Measurements from ENCODE around the gene PROSER3. TPM values are rescaled to one million over a fixed set of nuclear protein-coding genes. Genes with fewer than 3 reads are reported as not detected.

Gene PROSER3
- total RNA-seq, 1 donor from 2014 or later: 39.5 TPM

DNA sequence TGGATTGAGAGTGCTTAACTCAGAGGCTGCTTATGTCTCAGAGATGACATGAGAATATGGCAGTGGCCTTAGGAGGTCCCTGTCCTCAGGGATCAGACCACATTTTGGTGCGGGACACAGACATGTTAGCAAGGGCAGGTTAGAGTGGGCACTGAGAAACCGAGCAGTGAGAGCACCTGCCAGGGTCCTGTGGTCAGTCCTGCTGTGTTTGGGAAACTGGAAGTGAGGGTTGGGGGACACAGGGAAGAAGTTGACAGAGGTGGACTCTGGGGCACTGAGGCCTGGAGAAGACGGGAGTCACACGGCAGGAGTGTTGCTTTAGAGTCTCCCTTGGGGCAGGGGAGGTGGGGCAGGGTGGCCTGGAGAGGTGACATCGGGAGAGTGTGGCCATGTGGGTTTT, 23.1 kb upstream of the PROSER3 start:
- H3K27me3 Mint-ChIP-seq (ENCODE audit: insufficient read depth): no peaks in the 10 kb centered on the region
- DNase-seq (ENCODE audit: low spot score): no peak
- intact Hi-C loops (cut with micrococcal nuclease): no loop called here
- H3K4me1 Mint-ChIP-seq (ENCODE audit: low read depth): no peaks in the 10 kb centered on the region
- peaks cover 56% of the 10 kb centered on the region for H3K36me3 Mint-ChIP-seq (ENCODE audit: low read depth)
- H3K27ac Mint-ChIP-seq: no peak overlapping the region
- no peaks in the 10 kb centered on the region for H3K9me3 Mint-ChIP-seq
- H3K4me3 Mint-ChIP-seq: no peak overlapping the region

DNA sequence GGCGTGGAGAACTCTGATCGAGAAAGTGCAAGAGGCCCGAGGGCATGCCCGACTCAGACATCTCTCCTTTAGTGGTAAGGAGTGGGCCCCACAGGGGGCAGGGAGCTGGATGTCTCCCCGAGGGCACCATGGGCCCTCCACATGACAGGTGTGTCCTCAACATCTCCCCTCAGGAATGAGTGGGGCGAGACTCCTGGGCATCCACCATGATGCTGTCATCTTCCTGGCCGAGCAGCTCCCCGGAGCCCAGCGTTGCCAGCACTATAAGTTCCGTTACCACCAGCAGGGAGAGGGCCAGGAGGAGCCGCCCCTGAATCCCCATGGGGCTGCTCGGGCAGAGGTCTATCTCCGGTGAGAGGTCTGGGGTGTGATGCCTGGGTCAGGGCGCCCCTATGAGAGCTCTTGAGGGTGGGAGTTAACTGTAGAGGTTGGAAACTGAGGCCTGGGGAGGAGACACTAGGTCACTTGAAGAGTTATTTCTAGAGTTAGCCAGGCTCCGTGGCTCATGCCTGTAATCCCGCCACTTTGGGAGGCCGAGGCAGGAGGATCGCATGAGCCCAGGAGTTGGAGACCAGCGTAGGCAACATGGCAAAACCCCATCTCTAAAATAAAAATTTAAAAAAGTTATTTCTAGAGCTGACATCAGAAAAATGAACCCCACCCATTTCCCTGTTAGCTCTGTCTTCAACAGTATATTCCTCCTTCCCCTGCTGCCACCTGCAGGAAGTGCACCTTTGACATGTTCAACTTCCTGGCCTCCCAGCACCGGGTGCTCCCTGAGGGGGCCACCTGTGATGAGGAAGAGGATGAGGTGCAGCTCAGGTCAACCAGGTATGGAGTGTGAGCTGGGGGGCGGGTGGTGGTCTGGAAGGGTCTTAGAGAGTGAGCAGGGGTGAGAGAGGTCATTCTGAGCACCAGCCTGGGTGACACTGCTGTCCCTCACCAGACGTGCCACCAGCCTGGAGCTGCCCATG, 20.8 kb upstream of the PROSER3 start:
- H3K4me3 Mint-ChIP-seq: peak overlapping the region; percentile 32
- H3K4me1 Mint-ChIP-seq (ENCODE audit: low read depth): peaks cover 3% of the 10 kb centered on the region
- DNase-seq (ENCODE audit: low spot score): no peak
- intact Hi-C loops (cut with micrococcal nuclease): no loop called here
- no peaks in the 10 kb centered on the region for H3K9me3 Mint-ChIP-seq
- no peaks in the 10 kb centered on the region for H3K27me3 Mint-ChIP-seq (ENCODE audit: insufficient read depth)
- H3K27ac Mint-ChIP-seq: no peak overlapping the region
- peaks cover 45% of the 10 kb centered on the region for H3K36me3 Mint-ChIP-seq (ENCODE audit: low read depth)

DNA sequence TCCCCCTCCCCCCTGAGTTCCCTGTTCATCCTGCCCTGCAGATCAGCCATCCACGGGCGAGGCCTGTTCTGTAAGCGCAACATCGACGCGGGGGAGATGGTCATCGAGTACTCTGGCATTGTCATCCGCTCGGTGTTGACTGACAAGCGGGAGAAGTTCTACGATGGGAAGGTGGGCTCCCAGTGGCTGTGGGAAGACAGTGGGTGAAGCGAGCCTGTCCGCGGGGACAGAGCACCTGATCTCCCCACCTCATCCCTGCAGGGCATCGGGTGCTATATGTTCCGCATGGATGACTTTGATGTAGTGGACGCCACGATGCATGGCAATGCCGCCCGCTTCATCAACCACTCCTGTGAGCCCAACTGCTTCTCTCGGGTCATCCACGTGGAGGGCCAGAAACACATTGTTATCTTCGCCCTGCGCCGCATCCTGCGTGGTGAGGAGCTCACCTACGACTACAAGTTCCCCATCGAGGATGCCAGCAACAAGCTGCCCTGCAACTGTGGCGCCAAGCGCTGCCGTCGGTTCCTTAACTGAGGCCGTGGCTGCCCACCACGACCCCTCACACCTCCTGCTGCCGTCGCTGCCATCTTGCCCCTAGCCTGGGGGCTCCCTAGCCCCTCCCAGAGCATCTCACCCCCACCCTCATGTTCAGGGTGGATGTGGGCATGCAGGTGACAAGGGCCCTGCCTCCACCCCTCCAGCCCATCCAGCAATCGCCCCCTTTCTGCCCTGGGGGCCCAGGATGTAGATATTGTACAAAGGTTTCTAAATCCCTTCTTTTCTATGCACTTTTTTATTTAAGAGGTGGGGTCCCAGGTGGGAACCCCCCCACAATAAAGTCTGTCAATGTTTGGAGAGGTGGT, 19.7 kb upstream of the PROSER3 start:
- no peak for DNase-seq (ENCODE audit: low spot score)
- no peak overlapping the region for H3K27ac Mint-ChIP-seq
- no peaks in the 10 kb centered on the region for H3K27me3 Mint-ChIP-seq (ENCODE audit: insufficient read depth)
- H3K4me3 Mint-ChIP-seq: peak overlapping the region; percentile 19
- intact Hi-C loops (cut with micrococcal nuclease): no loop called here
- H3K36me3 Mint-ChIP-seq (ENCODE audit: low read depth): peaks cover 49% of the 10 kb centered on the region
- no peaks in the 10 kb centered on the region for H3K9me3 Mint-ChIP-seq
- peaks cover 10% of the 10 kb centered on the region for H3K4me1 Mint-ChIP-seq (ENCODE audit: low read depth)

DNA sequence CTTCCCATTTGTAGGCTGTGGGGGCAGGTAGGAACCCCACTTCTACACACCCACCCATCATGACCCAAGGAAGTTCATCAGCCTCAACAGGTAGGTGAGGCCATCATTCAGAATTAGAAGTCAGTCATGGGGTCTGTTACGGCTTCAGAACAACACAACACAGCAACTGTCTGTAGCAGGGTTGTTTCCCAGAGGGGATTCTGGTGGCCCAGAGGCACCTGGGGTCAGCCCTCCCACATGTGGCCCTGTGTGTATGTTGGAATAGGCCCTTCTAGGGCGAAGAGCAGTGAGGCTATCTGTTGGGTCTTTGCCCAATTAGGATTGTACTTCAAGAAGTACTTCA, 19.1 kb upstream of the PROSER3 start:
- peaks cover 15% of the 10 kb centered on the region for H3K4me1 Mint-ChIP-seq (ENCODE audit: low read depth)
- no peaks in the 10 kb centered on the region for H3K27me3 Mint-ChIP-seq (ENCODE audit: insufficient read depth)
- intact Hi-C loops (cut with micrococcal nuclease): no loop called here
- no peaks in the 10 kb centered on the region for H3K9me3 Mint-ChIP-seq
- peak overlapping the region; percentile 72 for H3K4me3 Mint-ChIP-seq
- peaks cover 49% of the 10 kb centered on the region for H3K36me3 Mint-ChIP-seq (ENCODE audit: low read depth)
- no peak for DNase-seq (ENCODE audit: low spot score)
- no peak overlapping the region for H3K27ac Mint-ChIP-seq

DNA sequence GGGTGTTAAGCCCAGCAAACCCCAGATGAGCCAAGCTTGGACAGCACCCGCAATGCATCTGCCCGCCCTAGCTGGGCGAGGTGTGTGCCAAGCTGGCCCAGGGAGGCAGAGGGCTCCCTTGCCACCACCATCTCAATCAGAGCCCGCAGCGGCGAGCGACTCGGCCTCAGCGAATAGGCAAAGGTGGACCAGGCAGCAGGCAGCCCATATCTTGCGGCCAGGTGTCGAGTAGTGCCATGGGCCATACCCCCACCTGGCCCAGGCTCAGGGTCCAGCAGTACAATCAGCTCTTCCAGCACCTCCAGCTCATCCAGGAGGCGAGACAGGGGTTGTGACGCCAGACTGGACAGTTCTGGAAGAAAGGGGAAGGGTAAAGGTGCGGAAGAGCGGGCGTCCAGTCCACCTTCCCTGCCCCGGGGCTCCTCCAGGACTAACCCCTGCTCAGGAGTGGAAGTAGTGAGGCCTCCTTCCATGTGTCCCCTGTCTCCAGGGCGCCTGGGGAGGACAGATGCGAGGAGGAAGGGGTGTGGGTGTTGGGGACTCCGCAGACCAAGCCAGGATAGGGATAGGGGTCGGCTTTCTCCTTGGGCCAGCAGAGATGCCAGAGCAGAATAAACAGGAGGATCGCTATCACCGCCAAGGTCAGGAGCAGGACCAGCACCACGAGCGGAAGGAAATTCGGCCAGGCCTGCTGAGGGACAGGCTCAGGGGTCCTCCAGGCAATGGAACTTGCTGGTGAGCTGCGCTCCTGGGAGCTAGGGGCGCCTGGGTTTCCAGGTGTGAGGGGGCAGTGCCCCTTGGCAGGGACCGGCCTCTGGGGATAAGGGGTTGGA, 18.5 kb upstream of the PROSER3 start:
- H3K9me3 Mint-ChIP-seq: no peaks in the 10 kb centered on the region
- intact Hi-C loops (cut with micrococcal nuclease): loop anchor here (1.0 to 10.0 kb wide), 13 partner anchors 9 to 585 kb away; partner anchors contain the start of genes APLP1, ARHGAP33, COX6B1 and FXYD5
- DNase-seq (ENCODE audit: low spot score): no peak
- H3K4me1 Mint-ChIP-seq (ENCODE audit: low read depth): peaks cover 21% of the 10 kb centered on the region
- peaks cover 42% of the 10 kb centered on the region for H3K36me3 Mint-ChIP-seq (ENCODE audit: low read depth)
- H3K27me3 Mint-ChIP-seq (ENCODE audit: insufficient read depth): no peaks in the 10 kb centered on the region
- H3K4me3 Mint-ChIP-seq: peak overlapping the region; percentile 72
- H3K27ac Mint-ChIP-seq: no peak overlapping the region

DNA sequence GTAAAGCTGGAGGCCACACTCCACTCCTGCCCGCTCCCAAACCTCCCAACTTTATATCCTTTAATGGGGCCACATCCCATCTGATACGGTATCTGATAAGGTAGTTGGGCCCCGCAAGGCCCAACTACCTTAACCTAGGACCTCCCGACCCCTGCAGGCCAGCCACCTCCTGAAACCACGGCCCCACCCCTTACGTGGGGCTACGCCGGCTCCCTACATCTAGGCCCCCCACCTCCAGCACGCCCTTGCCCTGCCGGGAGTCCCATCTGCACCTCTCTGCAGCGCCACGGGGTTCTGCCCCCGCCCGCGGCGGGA, 17.9 kb upstream of the PROSER3 start:
- H3K36me3 Mint-ChIP-seq (ENCODE audit: low read depth): peaks cover 37% of the 10 kb centered on the region
- H3K4me3 Mint-ChIP-seq: peak overlapping the region; percentile 93
- DNase-seq (ENCODE audit: low spot score): no peak
- H3K27ac Mint-ChIP-seq: no peak overlapping the region
- no peaks in the 10 kb centered on the region for H3K9me3 Mint-ChIP-seq
- peaks cover 21% of the 10 kb centered on the region for H3K4me1 Mint-ChIP-seq (ENCODE audit: low read depth)
- intact Hi-C loops (cut with micrococcal nuclease): loop anchor here (1.0 to 10.0 kb wide), 13 partner anchors 8 to 585 kb away; partner anchors contain the start of genes APLP1, ARHGAP33, COX6B1 and FXYD5
- no peaks in the 10 kb centered on the region for H3K27me3 Mint-ChIP-seq (ENCODE audit: insufficient read depth)

DNA sequence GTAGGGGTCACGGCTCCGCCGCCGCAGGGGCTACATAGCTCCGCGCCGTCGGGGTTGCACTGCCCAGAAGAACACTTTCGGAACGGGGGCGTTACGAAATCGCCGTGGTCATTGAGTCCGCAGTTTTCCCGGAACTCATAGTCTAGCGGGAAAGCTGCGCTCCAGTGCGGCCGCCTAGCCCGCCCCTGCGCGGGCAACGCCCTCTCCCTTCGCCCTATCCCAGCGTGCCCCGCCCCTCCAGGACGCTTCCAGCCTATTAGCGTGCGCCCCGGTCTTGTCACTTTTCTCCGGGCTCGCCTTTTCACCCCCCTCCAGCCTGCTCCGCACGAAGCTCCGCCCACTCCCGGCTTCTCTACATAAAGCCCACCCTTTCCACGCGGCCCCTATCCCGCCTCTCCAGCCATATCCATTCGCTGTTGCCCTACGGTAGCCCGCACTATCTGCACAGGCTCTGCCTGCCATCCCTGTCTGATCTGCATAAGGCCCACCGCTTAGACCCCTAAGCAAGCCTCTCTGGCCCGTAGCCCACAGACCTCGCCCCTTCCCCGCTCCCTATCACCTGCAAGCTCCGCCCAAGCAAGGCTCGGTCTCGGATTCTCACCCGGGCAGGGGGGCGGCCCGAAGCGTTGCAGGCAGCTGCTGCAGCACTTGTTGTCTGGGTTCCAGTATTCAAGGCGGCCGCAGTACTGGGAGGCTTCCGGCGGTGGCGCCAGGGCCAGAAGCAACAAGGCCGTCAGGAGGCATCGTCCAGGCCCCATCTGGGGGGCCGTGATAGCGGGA, 17.4 kb upstream of the PROSER3 start:
- Mint-ChIP-seq H3K27me3 (ENCODE audit: insufficient read depth) (peaks cover 2% of the 10 kb centered on the region), H3K4me3 (peak overlapping the region; percentile 93), H3K27ac (peak overlapping the region; percentile 93), H3K9me3 (no peaks in the 10 kb centered on the region), H3K4me1 (ENCODE audit: low read depth) (peaks cover 23% of the 10 kb centered on the region), H3K36me3 (ENCODE audit: low read depth) (peaks cover 34% of the 10 kb centered on the region)
- peak; percentile 95 for DNase-seq (ENCODE audit: low spot score)
- intact Hi-C loops (cut with micrococcal nuclease): loop anchor here (1.0 to 10.0 kb wide), 13 partner anchors 8 to 586 kb away; partner anchors contain the start of genes APLP1, ARHGAP33, COX6B1 and FXYD5

DNA sequence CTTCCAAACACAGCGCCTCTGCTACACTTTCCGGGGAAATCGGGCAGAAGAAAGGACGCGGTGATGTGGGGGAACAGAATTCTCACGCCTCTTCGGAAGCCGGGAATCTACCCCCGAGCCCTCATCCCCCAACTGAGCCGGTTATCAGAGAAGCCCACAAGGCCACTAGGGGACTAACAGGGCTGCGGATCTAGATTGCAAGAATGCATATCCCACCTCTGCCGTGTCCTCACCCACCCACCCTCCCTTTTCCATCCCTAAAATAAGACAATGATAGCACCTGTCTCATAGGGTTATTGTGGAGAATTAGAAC, 16.8 kb upstream of the PROSER3 start:
- Mint-ChIP-seq H3K4me1 (ENCODE audit: low read depth) (peaks cover 28% of the 10 kb centered on the region), H3K27ac (peak overlapping the region; percentile 97), H3K36me3 (ENCODE audit: low read depth) (peaks cover 31% of the 10 kb centered on the region)

DNA sequence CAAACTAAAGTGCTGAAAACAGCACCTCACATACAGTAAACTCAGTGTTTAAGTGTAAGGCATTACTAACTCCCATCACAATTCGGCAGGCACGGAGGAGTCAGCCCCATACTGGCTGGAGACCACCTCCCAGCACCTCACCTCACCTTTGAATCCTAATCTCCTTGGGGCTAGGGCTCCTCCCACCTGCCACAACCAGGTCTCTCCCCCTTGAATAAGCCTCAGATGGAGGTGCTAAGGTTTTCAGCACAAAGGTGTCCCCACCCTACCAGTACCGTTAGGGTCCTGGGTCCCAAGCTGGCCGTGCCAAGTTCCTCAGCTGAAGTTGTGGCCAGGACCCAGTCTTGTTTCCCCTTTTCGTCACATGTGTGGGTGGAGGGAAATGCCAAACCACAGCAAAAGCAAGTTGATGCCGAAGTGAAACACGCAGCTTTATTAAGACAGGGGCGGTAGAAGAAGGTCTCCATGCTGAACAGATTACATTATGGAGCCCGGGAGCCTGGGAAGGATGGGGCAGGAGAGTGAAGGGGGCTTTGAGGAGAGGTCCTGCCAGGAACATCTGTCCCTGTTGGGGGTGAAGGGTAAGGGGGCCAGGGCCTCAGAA, 15.8 kb upstream of the PROSER3 start, which contains the start of gene IGFLR1:
IGFLR1 (minus strand) TSS at position 332 of the 604 bp plus-strand sequence. CDS start 1,272 bp downstream, outside the sequence.
- H3K27me3 Mint-ChIP-seq (ENCODE audit: insufficient read depth): peaks cover 2% of the 10 kb centered on the region
- peak within 1 kb of the TSS; percentile 97 for H3K27ac Mint-ChIP-seq
- intact Hi-C loops (cut with micrococcal nuclease): loop anchor here (5.0 to 10.0 kb wide), 3 partner anchors 195 to 587 kb away; partner anchors contain the start of genes FXYD5, TMEM147 and ZNF565
- no peaks in the 10 kb centered on the region for H3K9me3 Mint-ChIP-seq
- H3K4me3 Mint-ChIP-seq: peak within 1 kb of the TSS; percentile 98
- DNase-seq (ENCODE audit: low spot score): peak; percentile 72
- peaks cover 23% of the 10 kb centered on the region for H3K36me3 Mint-ChIP-seq (ENCODE audit: low read depth)
- peaks cover 32% of the 10 kb centered on the region for H3K4me1 Mint-ChIP-seq (ENCODE audit: low read depth)

More for the DNA sequence above, 16.8 kb upstream of the PROSER3 start:
- intact Hi-C loops (cut with micrococcal nuclease): loop anchor here (2.0 to 10.0 kb wide), 4 partner anchors 128 to 586 kb away; partner anchors contain the start of genes APLP1, FXYD5, TMEM147 and ZNF565
- peak overlapping the region; percentile 93 for H3K4me3 Mint-ChIP-seq
- peaks cover 2% of the 10 kb centered on the region for H3K27me3 Mint-ChIP-seq (ENCODE audit: insufficient read depth)
- no peaks in the 10 kb centered on the region for H3K9me3 Mint-ChIP-seq
- DNase-seq (ENCODE audit: low spot score): no peak

DNA sequence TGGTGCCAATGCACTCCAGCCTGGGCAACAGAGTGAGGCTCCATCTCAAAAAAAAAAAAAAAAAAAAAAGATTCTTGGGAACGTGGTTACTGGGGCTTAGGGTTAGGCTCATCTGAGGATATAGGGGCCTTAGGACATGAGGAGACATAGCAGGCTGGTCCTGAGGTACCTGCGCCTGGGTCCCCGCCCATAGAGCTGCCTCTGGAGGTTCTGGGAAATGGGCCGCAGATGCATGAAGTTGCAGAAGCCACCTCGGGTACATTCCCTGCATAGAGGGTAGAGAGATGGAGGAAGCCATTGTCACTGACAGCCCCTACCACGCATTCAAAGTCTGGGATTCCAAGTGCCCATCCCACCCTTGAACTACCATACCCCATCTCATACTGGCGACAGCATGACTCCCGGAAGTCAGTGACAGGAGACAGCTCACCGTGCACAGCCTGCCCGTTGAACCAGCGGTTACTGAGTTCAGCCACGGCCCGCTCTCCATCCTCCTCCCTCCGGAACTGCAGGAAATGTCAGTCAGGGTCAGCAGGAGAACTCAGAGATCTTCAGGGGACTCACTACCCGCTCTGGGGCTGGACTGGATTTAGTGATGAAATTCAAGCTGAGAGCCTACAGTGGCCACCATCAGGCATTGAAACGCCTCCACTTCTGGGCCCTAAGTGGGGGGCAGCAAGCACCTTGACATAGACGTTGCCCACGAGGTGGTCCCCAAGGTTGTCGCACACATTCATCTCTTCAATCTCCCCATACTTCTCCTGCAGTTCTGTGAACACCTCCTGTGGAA, 14.1 kb upstream of the PROSER3 start:
- H3K9me3 Mint-ChIP-seq: no peaks in the 10 kb centered on the region
- H3K27me3 Mint-ChIP-seq (ENCODE audit: insufficient read depth): peaks cover 2% of the 10 kb centered on the region
- peak overlapping the region; percentile 98 for H3K4me3 Mint-ChIP-seq
- H3K4me1 Mint-ChIP-seq (ENCODE audit: low read depth): peaks cover 39% of the 10 kb centered on the region
- DNase-seq (ENCODE audit: low spot score): no peak
- peak overlapping the region; percentile 96 for H3K27ac Mint-ChIP-seq
- H3K36me3 Mint-ChIP-seq (ENCODE audit: low read depth): peaks cover 14% of the 10 kb centered on the region
- intact Hi-C loops (cut with micrococcal nuclease): loop anchor here (1.0 to 10.0 kb wide), 8 partner anchors 31 to 589 kb away; partner anchors contain the start of genes ALKBH6, ARHGAP33, COX6B1 and FXYD5

Measured in activated T-helper 1 cell treated with anti-CD3 and anti-CD28 coated beads, Interleukin-12 subunit alpha, Interleukin-12 subunit beta, Interleukin-2, Interleukin-4 antibody, amounts not matched to agents 30 ng/mL and 10 ng/mL and 1 ng/mL, durations not matched to agents 14 hours and 24 hours and 36 hours (primary cell).